Lung (tissue), 12 donors: ENCODE results near the gene TFDP1. TPM values are rescaled to one million over a fixed set of nuclear protein-coding genes. Genes with fewer than 3 reads are reported as not detected.

Source experiments
- ATAC-seq: fragments of 200-7000 bp; cut with Tn5 transposase; one replicate; pipeline ENCODE4 v1.9.1; 2020; ENCODE audit warnings: moderate number of reproducible peaks; ENCODE audit not compliant: insufficient read depth, low FRiP score
- DNase-seq, 3 donors: peaks; one replicate each; pipeline ENCODE4 v3.0.0-alpha.2; 2013 to 2017
- H3K27ac ChIP-seq, 2 donors: one replicate each; pipeline ENCODE4 v1.5.1; 2013; ENCODE audit warnings: mild to moderate bottlenecking in 2 of 2, moderate library complexity in 2 of 2, control low read depth in 1 of 2, inconsistent platforms in 1 of 2, low read depth in 1 of 2, low read length in 1 of 2
- H3K27me3 ChIP-seq, 3 donors: one replicate each; pipeline ENCODE4 v1.5.1; 2013; ENCODE audit warnings: low read length in 2 of 3; ENCODE audit not compliant: control insufficient read depth in 3 of 3, insufficient read depth in 3 of 3
- H3K36me3 ChIP-seq, 4 donors: one replicate each; pipeline ENCODE4 v1.5.1; 2013; ENCODE audit warnings: low read length in 4 of 4, mild to moderate bottlenecking in 1 of 4, moderate library complexity in 1 of 4; ENCODE audit not compliant: control insufficient read depth in 4 of 4, insufficient read depth in 4 of 4
- H3K4me1 ChIP-seq, 5 donors: one replicate each; pipeline ENCODE4 v1.5.1; 2013; ENCODE audit warnings: low read length in 5 of 5, mild to moderate bottlenecking in 2 of 5, moderate library complexity in 1 of 5; ENCODE audit not compliant: control insufficient read depth in 5 of 5, insufficient read depth in 5 of 5
- H3K4me3 ChIP-seq: one replicate; pipeline ENCODE4 v1.5.1; 2013; ENCODE audit warnings: mild to moderate bottlenecking, control low read depth, moderate library complexity
- H3K9ac ChIP-seq, 2 donors: one replicate each; pipeline ENCODE4 v1.5.1; 2013; ENCODE audit warnings: low read length in 2 of 2, control low read depth in 1 of 2; ENCODE audit not compliant: insufficient read depth in 1 of 2
- H3K9me3 ChIP-seq, 4 donors: one replicate each; pipeline ENCODE4 v1.5.1; 2013; ENCODE audit warnings: low read length in 3 of 4, mild to moderate bottlenecking in 1 of 4, moderate library complexity in 1 of 4; ENCODE audit not compliant: control insufficient read depth in 4 of 4, insufficient read depth in 3 of 4
- CTCF ChIP-seq: IDR thresholded peaks from 2 replicates; pipeline ENCODE4 v1.5.1; 2012; ENCODE audit warnings: mild to moderate bottlenecking; ENCODE audit errors: control extremely low read depth, extremely low read depth
- WGBS, 2 donors: extraction: QIAGEN DNeasy Blood & Tissue Kit; methylation state at CpG; one replicate each; pipeline ENCODE4 v1.1.7; 2013; 5-methylcytosine and 5-hydroxymethylcytosine counted together
- polyA plus RNA-seq, 2 donors: library from polyadenylated mRNA; stranded (reverse); fragments of 200-250 nt; gene quantifications; one replicate each; pipeline ENCODE4 v1.2.1, GENCODE V29; 2013
- total RNA-seq, 2 donors: library from RNA; depleted of rRNA in 1 of 2; stranded (reverse); fragments of >200 nt in 1 of 2; gene quantifications; one replicate each; pipeline ENCODE4 v1.2.1, GENCODE V29; 2014 to 2021
- donor health status: control.
- donor health status: control.
- donor health status: Bipolar disorder and iron deficiency.
- donor health status: healthy.
- donor health status: DM: yes; HTN: yes; CAD: no.

Gene TFDP1
- total and polyA plus RNA-seq, 4 donors, result 19.6 to 44.2 (median 40.3) TPM

GRCh38 chr13:113607889-113608635, 23.5 kb downstream of the TFDP1 start:
- H3K4me1 ChIP-seq, result no peaks in the 10 kb centered on the region
- H3K27ac ChIP-seq, result peak overlapping the region in 1 of 2 donors; percentile 20
- DNase-seq (no peak), ATAC-seq (no peak)
- no peak overlapping the region for H3K4me3 ChIP-seq
- peaks cover 0 to 3% (median 0%) of the 10 kb centered on the region in 4 donors for H3K9me3 ChIP-seq
- no peak overlapping the region for H3K9ac ChIP-seq
- H3K36me3 ChIP-seq, result peaks cover 0 to 12% (median 7%) of the 10 kb centered on the region in 4 donors
- no peak for TF ChIP-seq CTCF
- no peaks in the 10 kb centered on the region for H3K27me3 ChIP-seq
- 62 to 86% methylated on average over 25 of the region's 25 CpGs for whole genome bisulfite sequencing, 2 donors

GRCh38 chr13:113608967-113609533, 24.5 kb downstream of the TFDP1 start:
- no peak for ATAC-seq
- TF ChIP-seq CTCF, result no peak
- no peak overlapping the region for H3K27ac ChIP-seq

GRCh38 chr13:113609616-113610015, 25.1 kb downstream of the TFDP1 start:
- ATAC-seq (no peak), DNase-seq (no peak)
- Histone ChIP-seq H3K4me1 (no peaks in the 10 kb centered on the region), H3K9me3 (peaks cover 0 to 3% (median 0%) of the 10 kb centered on the region in 4 donors), H3K4me3 (no peak overlapping the region), H3K27me3 (no peaks in the 10 kb centered on the region), H3K9ac (no peak overlapping the region), H3K36me3 (peaks cover 0 to 13% (median 10%) of the 10 kb centered on the region in 4 donors), H3K27ac (no peak overlapping the region)
- 94% methylated on average over 13 of the region's 13 CpGs for WGBS, 2 donors
- TF ChIP-seq CTCF, result no peak

More at GRCh38 chr13:113608967-113609533, 24.5 kb downstream of the TFDP1 start:
- Histone ChIP-seq H3K9ac (no peak overlapping the region), H3K4me1 (no peaks in the 10 kb centered on the region), H3K36me3 (peaks cover 0 to 12% (median 10%) of the 10 kb centered on the region in 4 donors), H3K4me3 (no peak overlapping the region), H3K9me3 (peaks cover 0 to 3% (median 0%) of the 10 kb centered on the region in 4 donors), H3K27me3 (no peaks in the 10 kb centered on the region)
- no peak for DNase-seq
- WGBS, 2 donors, result 75 to 88% methylated on average over 22 of the region's 22 CpGs
